ENCODE results near the gene CWC15.

GRCh38 chr11:94997437-94997836 is 24.1 kb upstream of the CWC15 start:
- TF ChIP-seq CTCF (IDR thresholded peaks at IDR 0.05) (no peak), POLR2A (IDR thresholded peaks at IDR 0.05; ENCODE audit: low read depth) (no peak)
